H9 (cell line): ENCODE measurements around the gene CCDC28B. TPM values are rescaled to one million over a fixed set of nuclear protein-coding genes. Genes with fewer than 3 reads are reported as not detected.

Experiments used
- DNase-seq: peaks from one replicate; pipeline ENCODE4 v3.0.0-alpha.2; 2017
- H2AFZ ChIP-seq: one replicate; pipeline ENCODE4 v1.6.1; 2013; ENCODE audit warnings: mild to moderate bottlenecking, low read length, control low read depth, moderate library complexity
- H2AK5ac ChIP-seq: 2 replicates; pipeline ENCODE4 v1.6.1; 2013; ENCODE audit warnings: low read length, control low read depth, mixed read lengths; ENCODE audit not compliant: insufficient read length
- H2BK120ac ChIP-seq: one replicate; pipeline ENCODE4 v1.6.1; 2013; ENCODE audit warnings: low read depth, mild to moderate bottlenecking, low read length, control low read depth, inconsistent platforms; ENCODE audit not compliant: poor library complexity, severe bottlenecking
- H2BK12ac ChIP-seq: 2 replicates; pipeline ENCODE4 v1.6.1; 2013; ENCODE audit warnings: low read length, control low read depth, mixed read lengths, low read depth; ENCODE audit not compliant: insufficient read length
- H2BK15ac ChIP-seq: 2 replicates; pipeline ENCODE4 v1.6.1; 2013; ENCODE audit warnings: low read depth, low read length, control low read depth
- H2BK20ac ChIP-seq: one replicate; pipeline ENCODE4 v1.6.1; 2013; ENCODE audit warnings: low read depth, mild to moderate bottlenecking, low read length, control low read depth, inconsistent platforms; ENCODE audit not compliant: poor library complexity, severe bottlenecking
- H2BK5ac ChIP-seq: 2 replicates; pipeline ENCODE4 v1.6.1; 2013; ENCODE audit warnings: low read length, control low read depth, mixed read lengths; ENCODE audit not compliant: insufficient read length
- H3K14ac ChIP-seq: 2 replicates; pipeline ENCODE4 v1.6.1; 2013; ENCODE audit warnings: low read length, control low read depth; ENCODE audit not compliant: insufficient read depth
- H3K18ac ChIP-seq: 2 replicates; pipeline ENCODE4 v1.6.1; 2013; ENCODE audit warnings: low read depth, mild to moderate bottlenecking, mixed read lengths, low read length, control low read depth; ENCODE audit not compliant: insufficient read length
- H3K23ac ChIP-seq: 2 replicates; pipeline ENCODE4 v1.6.1; 2013; ENCODE audit warnings: low read length, control low read depth, mixed read lengths, low read depth; ENCODE audit not compliant: insufficient read length
- H3K23me2 ChIP-seq: 2 replicates; pipeline ENCODE4 v1.6.1; 2013; ENCODE audit warnings: low read depth, mild to moderate bottlenecking, mixed read lengths, low read length, control low read depth; ENCODE audit not compliant: insufficient read length, poor library complexity, severe bottlenecking
- H3K27ac ChIP-seq: 2 replicates; pipeline ENCODE4 v1.5.1; 2013; ENCODE audit warnings: low read length, control low read depth, mixed read lengths, low read depth; ENCODE audit not compliant: insufficient read length
- H3K27me3 ChIP-seq: 2 replicates; pipeline ENCODE4 v1.6.1; 2013; ENCODE audit warnings: low read length, control low read depth, inconsistent platforms; ENCODE audit not compliant: insufficient read depth
- H3K4ac ChIP-seq: 2 replicates; pipeline ENCODE4 v1.6.1; 2013; ENCODE audit warnings: low read depth, mild to moderate bottlenecking, control low read depth, inconsistent platforms, low read length, moderate library complexity
- H3K4me1 ChIP-seq: 2 replicates; pipeline ENCODE4 v1.6.1; 2013; ENCODE audit warnings: low read length, control low read depth, inconsistent platforms; ENCODE audit not compliant: insufficient read depth
- H3K4me2 ChIP-seq: 2 replicates; pipeline ENCODE4 v1.6.1; 2013; ENCODE audit warnings: low read length, control low read depth, mixed read lengths; ENCODE audit not compliant: insufficient read length, insufficient read depth
- H3K56ac ChIP-seq: 2 replicates; pipeline ENCODE4 v1.6.1; 2013; ENCODE audit warnings: low read depth, mild to moderate bottlenecking, mixed read lengths, low read length, control low read depth; ENCODE audit not compliant: insufficient read length
- H3K79me1 ChIP-seq: 2 replicates; pipeline ENCODE4 v1.6.1; 2013; ENCODE audit warnings: low read depth, mild to moderate bottlenecking, moderate library complexity, low read length, control low read depth, inconsistent platforms; ENCODE audit not compliant: insufficient read depth, poor library complexity, severe bottlenecking
- H3K79me2 ChIP-seq: 2 replicates; pipeline ENCODE4 v1.6.1; 2013; ENCODE audit warnings: low read length, control low read depth, inconsistent platforms; ENCODE audit not compliant: insufficient read depth
- H3K9ac ChIP-seq: 2 replicates; pipeline ENCODE4 v1.6.1; 2013; ENCODE audit warnings: low read length, control low read depth, mixed read lengths; ENCODE audit not compliant: insufficient read length; ENCODE audit errors: extremely low read depth
- H3K9me3 ChIP-seq: one replicate; pipeline ENCODE4 v1.6.1; 2013; ENCODE audit warnings: low read depth, low read length, inconsistent platforms; ENCODE audit not compliant: control insufficient read depth
- H3T11ph ChIP-seq: one replicate; pipeline ENCODE4 v1.6.1; 2013; ENCODE audit warnings: mild to moderate bottlenecking, low read length, control low read depth, inconsistent platforms
- H4K20me1 ChIP-seq: one replicate; pipeline ENCODE4 v1.6.1; 2013; ENCODE audit not compliant: control insufficient read depth, insufficient read length, insufficient read depth
- H4K5ac ChIP-seq: 2 replicates; pipeline ENCODE4 v1.6.1; 2013; ENCODE audit warnings: low read depth, mild to moderate bottlenecking, mixed read lengths, low read length, control low read depth; ENCODE audit not compliant: insufficient read length
- H4K8ac ChIP-seq: replicated peaks from 2 replicates; pipeline ENCODE4 v1.6.1; 2013; ENCODE audit warnings: low read length, control low read depth, mixed read lengths, low read depth; ENCODE audit not compliant: insufficient read length
- H4K91ac ChIP-seq: 2 replicates; pipeline ENCODE4 v1.6.1; 2013; ENCODE audit warnings: low read depth, mild to moderate bottlenecking, moderate library complexity, mixed read lengths, low read length, control low read depth; ENCODE audit not compliant: insufficient read length
- H3K27ac Mint-ChIP-seq, 3 experiments: 2 replicates in 2 of 3; 3 replicates in 1 of 3; pipeline ENCODE4 v1.8.0; 2020 to 2021; ENCODE audit warnings: mixed read lengths in 3 of 3, mild to moderate bottlenecking in 1 of 3, moderate library complexity in 1 of 3
- H3K27me3 Mint-ChIP-seq: 2 replicates; pipeline ENCODE4 v1.8.0; 2021; ENCODE audit warnings: low read depth, mild to moderate bottlenecking, moderate library complexity, mixed read lengths
- H3K36me3 Mint-ChIP-seq, 3 experiments: 2 replicates in 2 of 3; 3 replicates in 1 of 3; pipeline ENCODE4 v1.8.0; 2020 to 2021; ENCODE audit warnings: low read depth in 3 of 3, mixed read lengths in 3 of 3; ENCODE audit not compliant: insufficient read depth in 1 of 3
- H3K4me1 Mint-ChIP-seq, 2 experiments: 2 replicates each; pipeline ENCODE4 v1.8.0; 2020; ENCODE audit warnings: mixed read lengths in 2 of 2
- H3K4me3 Mint-ChIP-seq, 2 experiments: 2 replicates in 1 of 2; 3 replicates in 1 of 2; pipeline ENCODE4 v1.8.0; 2020 to 2021; ENCODE audit warnings: mild to moderate bottlenecking in 2 of 2, mixed read lengths in 2 of 2, moderate library complexity in 1 of 2
- H3K9me3 Mint-ChIP-seq, 2 experiments: 2 replicates in 1 of 2; 3 replicates in 1 of 2; pipeline ENCODE4 v1.8.0; 2020; ENCODE audit warnings: mild to moderate bottlenecking in 2 of 2, mixed read lengths in 2 of 2, moderate library complexity in 1 of 2
- WGBS: extraction: QIAGEN DNeasy Blood & Tissue Kit; methylation state at CpG from one replicate; pipeline ENCODE4 v1.1.7; 2013; ENCODE audit warnings: missing lambda C conversion rate, low lambda C conversion rate, mixed read lengths; ENCODE audit not compliant: insufficient read length; ENCODE audit errors: extremely low coverage; 5-methylcytosine and 5-hydroxymethylcytosine counted together
- total RNA-seq: library from RNA; stranded (reverse); gene quantifications from 2 replicates; pipeline ENCODE4 v1.2.1, GENCODE V29; 2021
- TF ChIP-seq, protein P1 (sequence below): fragments of 200-600 bp; sonication (generic); conservative IDR thresholded peaks from 3 replicates; pipeline ENCODE4 v1.8.0; 2021; ENCODE audit warnings: antibody characterized with exemption, mild to moderate bottlenecking

CCDC28B gene
- total RNA-seq, 1 experiment from 2014 or later: 20.7 TPM

DNA sequence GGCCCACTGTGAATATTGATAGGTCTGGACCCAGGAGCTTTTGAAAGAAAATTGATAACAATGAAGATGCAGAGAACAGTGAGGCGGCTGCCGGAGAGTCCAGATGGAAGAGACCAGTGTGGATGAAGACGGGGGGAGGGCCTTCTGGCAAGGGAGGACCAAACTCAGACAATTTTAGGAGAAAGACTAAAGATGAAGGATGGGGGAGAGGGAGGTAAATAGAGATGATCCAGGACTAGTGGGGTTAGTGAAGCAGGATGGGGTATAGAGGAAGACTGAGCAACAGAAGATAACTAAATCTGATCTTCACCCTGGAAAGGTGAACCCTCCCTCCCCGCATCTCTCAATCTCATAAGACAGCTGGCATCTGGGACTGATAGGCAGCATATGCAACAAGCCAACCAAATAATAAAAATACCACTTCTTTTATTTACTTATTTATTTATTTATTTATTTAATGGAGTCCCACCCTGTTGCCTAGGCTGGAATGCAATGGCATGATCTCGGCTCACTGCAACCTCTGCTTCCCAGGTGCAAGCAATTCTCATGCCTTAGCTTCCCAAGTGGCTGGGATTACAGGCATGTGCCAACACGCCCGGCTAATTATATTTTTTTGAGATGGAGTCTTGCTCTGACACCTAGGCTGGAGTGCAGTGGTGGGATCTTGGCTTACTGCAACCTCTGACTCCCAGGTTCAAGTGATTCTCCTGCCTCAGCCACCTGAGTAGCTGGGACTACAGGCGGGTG lies 32.3 kb downstream of the CCDC28B start:
- Mint-ChIP-seq H3K9me3 (no peaks in the 10 kb centered on the region), H3K4me1 (peaks cover 2 to 5% of the 10 kb centered on the region in 2 experiments; a peak in 3 of 4 replicates), H3K36me3 (peaks cover 22 to 66% (median 31%) of the 10 kb centered on the region in 3 experiments), H3K4me3 (no peak overlapping the region), H3K27ac (peak overlapping the region in 2 of 3 experiments; percentile 89 to 95; a peak in 4 of 7 replicates), H3K27me3 (no peaks in the 10 kb centered on the region)
- Histone ChIP-seq H2BK12ac (no peak overlapping the region), H3K23me2 (no peaks in the 10 kb centered on the region), H3K56ac (no peak overlapping the region), H3K4me1 (no peaks in the 10 kb centered on the region), H3T11ph (no peak overlapping the region), H3K4me2 (no peak overlapping the region), H3K27me3 (no peaks in the 10 kb centered on the region), H2BK15ac (no peak overlapping the region), H2AK5ac (no peak overlapping the region), H4K8ac (no peak overlapping the region), H2BK20ac (no peak overlapping the region), H3K18ac (no peak overlapping the region), H2AFZ (no peak overlapping the region), H3K9me3 (no peaks in the 10 kb centered on the region), H2BK120ac (no peak overlapping the region), H4K5ac (no peak overlapping the region), H3K14ac (no peak overlapping the region), H3K79me2 (no peaks in the 10 kb centered on the region), H3K79me1 (no peaks in the 10 kb centered on the region), H4K20me1 (no peaks in the 10 kb centered on the region), H3K9ac (no peak overlapping the region), H3K27ac (no peak overlapping the region), H3K4ac (no peak overlapping the region), H3K23ac (no peak overlapping the region), H2BK5ac (no peak overlapping the region), H4K91ac (no peak overlapping the region)
- DNase-seq: no peak
- no CpG with 5 or more reads among the region's 8 CpGs for WGBS
- TF ChIP-seq, protein P1, sequence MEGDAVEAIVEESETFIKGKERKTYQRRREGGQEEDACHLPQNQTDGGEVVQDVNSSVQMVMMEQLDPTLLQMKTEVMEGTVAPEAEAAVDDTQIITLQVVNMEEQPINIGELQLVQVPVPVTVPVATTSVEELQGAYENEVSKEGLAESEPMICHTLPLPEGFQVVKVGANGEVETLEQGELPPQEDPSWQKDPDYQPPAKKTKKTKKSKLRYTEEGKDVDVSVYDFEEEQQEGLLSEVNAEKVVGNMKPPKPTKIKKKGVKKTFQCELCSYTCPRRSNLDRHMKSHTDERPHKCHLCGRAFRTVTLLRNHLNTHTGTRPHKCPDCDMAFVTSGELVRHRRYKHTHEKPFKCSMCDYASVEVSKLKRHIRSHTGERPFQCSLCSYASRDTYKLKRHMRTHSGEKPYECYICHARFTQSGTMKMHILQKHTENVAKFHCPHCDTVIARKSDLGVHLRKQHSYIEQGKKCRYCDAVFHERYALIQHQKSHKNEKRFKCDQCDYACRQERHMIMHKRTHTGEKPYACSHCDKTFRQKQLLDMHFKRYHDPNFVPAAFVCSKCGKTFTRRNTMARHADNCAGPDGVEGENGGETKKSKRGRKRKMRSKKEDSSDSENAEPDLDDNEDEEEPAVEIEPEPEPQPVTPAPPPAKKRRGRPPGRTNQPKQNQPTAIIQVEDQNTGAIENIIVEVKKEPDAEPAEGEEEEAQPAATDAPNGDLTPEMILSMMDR: no peak
